ENCODE measurements around the gene TLDC2.

Gene TLDC2

GRCh38 chr20:36847009-36847709 lies 28.8 kb upstream of the TLDC2 start:
- TF ChIP-seq GATA2 (IDR thresholded peaks at IDR 0.05; ENCODE audit: low read depth, low read length) (no peak), GATA3 (IDR thresholded peaks at IDR 0.05; ENCODE audit: low read depth, low read length) (no peak)

GRCh38 chr20:36847710-36848040 lies 28.3 kb upstream of the TLDC2 start:
- no peak for TF ChIP-seq GATA2 (IDR thresholded peaks at IDR 0.05; ENCODE audit: low read depth, low read length)
- no peak for TF ChIP-seq GATA3 (IDR thresholded peaks at IDR 0.05; ENCODE audit: low read depth, low read length)

- no peak for TF ChIP-seq GATA3 (IDR thresholded peaks at IDR 0.05; ENCODE audit: low read depth, low read length)
- TF ChIP-seq GATA2 (IDR thresholded peaks at IDR 0.05; ENCODE audit: low read depth, low read length): no peak
These were observed 27.8 kb upstream of the TLDC2 start for GRCh38 chr20:36848078-36848660.

GRCh38 chr20:36848677-36849076 lies 27.3 kb upstream of the TLDC2 start:
- no peak for TF ChIP-seq GATA2 (IDR thresholded peaks at IDR 0.05; ENCODE audit: low read depth, low read length)
- TF ChIP-seq GATA3 (IDR thresholded peaks at IDR 0.05; ENCODE audit: low read depth, low read length): no peak

GRCh38 chr20:36849333-36850065 lies 26.4 kb upstream of the TLDC2 start:
- no peak for TF ChIP-seq GATA3 (IDR thresholded peaks at IDR 0.05; ENCODE audit: low read depth, low read length)
- no peak for TF ChIP-seq GATA2 (IDR thresholded peaks at IDR 0.05; ENCODE audit: low read depth, low read length)

GRCh38 chr20:36850759-36851158 lies 25.2 kb upstream of the TLDC2 start:
- no peak for TF ChIP-seq GATA2 (IDR thresholded peaks at IDR 0.05; ENCODE audit: low read depth, low read length)

GRCh38 chr20:36851490-36851889 lies 24.4 kb upstream of the TLDC2 start:
- TF ChIP-seq GATA2 (IDR thresholded peaks at IDR 0.05; ENCODE audit: low read depth, low read length): no peak
- no peak for TF ChIP-seq GATA3 (IDR thresholded peaks at IDR 0.05; ENCODE audit: low read depth, low read length)

- no peak for TF ChIP-seq GATA2 (IDR thresholded peaks at IDR 0.05; ENCODE audit: low read depth, low read length)
- no peak for TF ChIP-seq GATA3 (IDR thresholded peaks at IDR 0.05; ENCODE audit: low read depth, low read length)
These were observed 23.8 kb upstream of the TLDC2 start for GRCh38 chr20:36852187-36852586.

- TF ChIP-seq GATA2 (IDR thresholded peaks at IDR 0.05; ENCODE audit: low read depth, low read length): no peak
- no peak for TF ChIP-seq GATA3 (IDR thresholded peaks at IDR 0.05; ENCODE audit: low read depth, low read length)
These were observed 21.3 kb upstream of the TLDC2 start for GRCh38 chr20:36854348-36855240.

- TF ChIP-seq GATA2 (IDR thresholded peaks at IDR 0.05; ENCODE audit: low read depth, low read length) (no peak), GATA3 (IDR thresholded peaks at IDR 0.05; ENCODE audit: low read depth, low read length) (no peak)
These were observed 20.7 kb upstream of the TLDC2 start for GRCh38 chr20:36855241-36855657.

- TF ChIP-seq GATA3 (IDR thresholded peaks at IDR 0.05; ENCODE audit: low read depth, low read length): no peak
- TF ChIP-seq GATA2 (IDR thresholded peaks at IDR 0.05; ENCODE audit: low read depth, low read length): no peak
These were observed 19.7 kb upstream of the TLDC2 start for GRCh38 chr20:36856195-36856594.

- TF ChIP-seq GATA3 (IDR thresholded peaks at IDR 0.05; ENCODE audit: low read depth, low read length) (no peak), GATA2 (IDR thresholded peaks at IDR 0.05; ENCODE audit: low read depth, low read length) (no peak)
These were observed 19.0 kb upstream of the TLDC2 start for GRCh38 chr20:36856691-36857635.

- TF ChIP-seq GATA3 (IDR thresholded peaks at IDR 0.05; ENCODE audit: low read depth, low read length) (no peak), GATA2 (IDR thresholded peaks at IDR 0.05; ENCODE audit: low read depth, low read length) (no peak)
These were observed 16.7 kb upstream of the TLDC2 start for GRCh38 chr20:36859282-36859555.
